GM12878 (cell line): Measurements from ENCODE around the gene UNC119. TPM values are rescaled to one million over a fixed set of nuclear protein-coding genes. Genes with fewer than 3 reads are reported as not detected.
A peak's percentile ranks its signal among the peaks of the same experiment; 100 is the strongest.

Source experiments
- ATF3 ChIP-seq: IDR thresholded peaks from 2 replicates; pipeline ENCODE4 v1.6.1; 2011; ENCODE audit warnings: low read depth, mild to moderate bottlenecking, low read length, moderate library complexity, borderline replicate concordance; ENCODE audit errors: extremely low read depth
- ATF7 ChIP-seq: fragments of 450-650 bp; IDR thresholded peaks from 2 replicates; pipeline ENCODE4 v1.6.1; 2016; ENCODE audit warnings: low read depth, mild to moderate bottlenecking
- CEBPB ChIP-seq, 2 experiments: fragments of 150-350 bp in 1 of 2; IDR thresholded peaks; 2 replicates each; pipeline ENCODE4 v1.6.1; 2012 to 2014; ENCODE audit warnings: low read depth in 2 of 2, low read length in 2 of 2, borderline replicate concordance in 1 of 2, inconsistent platforms in 1 of 2
- CREB1 ChIP-seq: IDR thresholded peaks from 2 replicates; pipeline ENCODE4 v1.6.1; 2012; ENCODE audit warnings: low read depth, mild to moderate bottlenecking, inconsistent platforms
- ETV6 ChIP-seq, 2 experiments: fragments of 450-650 bp in 1 of 2; IDR thresholded peaks in 1 of 2; conservative IDR thresholded peaks in 1 of 2; 2 replicates each; pipeline ENCODE4 v1.6.1; 2014; ENCODE audit warnings: antibody characterized with exemption in 1 of 2, borderline replicate concordance in 1 of 2, low read depth in 1 of 2, mild to moderate bottlenecking in 1 of 2, moderate library complexity in 1 of 2
- EZH2 ChIP-seq: IDR thresholded peaks from 2 replicates; pipeline ENCODE4 v1.6.1; 2012; ENCODE audit warnings: low read depth, mild to moderate bottlenecking, control low read depth, inconsistent platforms, low read length, borderline replicate concordance; ENCODE audit not compliant: control insufficient read depth
- GABPA ChIP-seq: IDR thresholded peaks from 2 replicates; pipeline ENCODE4 v1.6.1; 2014; ENCODE audit warnings: antibody characterized with exemption, low read depth, mild to moderate bottlenecking, inconsistent platforms
- HDAC6 ChIP-seq: fragments of 200-600 bp; sonication (generic); IDR thresholded peaks from one replicate; pipeline ENCODE4 v1.8.0; 2017; ENCODE audit warnings: antibody characterized with exemption; ENCODE audit not compliant: unreplicated experiment
- IKZF2 ChIP-seq, 2 experiments: fragments of 450-650 bp; IDR thresholded peaks; 2 replicates each; pipeline ENCODE4 v1.6.1; 2017; ENCODE audit warnings: mild to moderate bottlenecking in 2 of 2, moderate library complexity in 2 of 2
- JUNB ChIP-seq: IDR thresholded peaks from 2 replicates; pipeline ENCODE4 v1.6.1; 2016; ENCODE audit warnings: antibody characterized with exemption, mild to moderate bottlenecking
- MEF2B ChIP-seq: fragments of 450-650 bp; IDR thresholded peaks from 2 replicates; pipeline ENCODE4 v1.6.1; 2018; ENCODE audit warnings: mild to moderate bottlenecking, moderate library complexity; ENCODE audit not compliant: partially characterized antibody, poor library complexity, severe bottlenecking
- NR2C1 ChIP-seq: fragments of 450-650 bp; IDR thresholded peaks from 2 replicates; pipeline ENCODE4 v1.6.1; 2017; ENCODE audit warnings: antibody characterized with exemption, mild to moderate bottlenecking, moderate library complexity
- POLR2A ChIP-seq: IDR thresholded peaks from 2 replicates; pipeline ENCODE4 v1.6.1; 2011; ENCODE audit warnings: low read depth, mild to moderate bottlenecking, low read length
- POLR2AphosphoS2 ChIP-seq: IDR thresholded peaks from 2 replicates; pipeline ENCODE4 v1.6.1; 2011; ENCODE audit warnings: low read depth, mild to moderate bottlenecking, low read length, improper control_type of control experiment, moderate library complexity
- POLR2AphosphoS5 ChIP-seq: IDR thresholded peaks from 2 replicates; pipeline ENCODE4 v1.6.1; 2011; ENCODE audit warnings: mild to moderate bottlenecking, low read length, inconsistent platforms
- RAD51 ChIP-seq: fragments of 450-650 bp; IDR thresholded peaks from 2 replicates; pipeline ENCODE4 v1.6.1; 2016; ENCODE audit warnings: moderate library complexity, mild to moderate bottlenecking, inconsistent platforms
- SPI1 ChIP-seq: IDR thresholded peaks from 2 replicates; pipeline ENCODE4 v1.6.1; 2011; ENCODE audit warnings: low read depth, mild to moderate bottlenecking, low read length, moderate library complexity, borderline replicate concordance; ENCODE audit not compliant: insufficient read depth
- TCF12 ChIP-seq: IDR thresholded peaks from 2 replicates; pipeline ENCODE4 v1.6.1; 2011; ENCODE audit warnings: low read depth, mild to moderate bottlenecking, low read length
- TCF3 ChIP-seq: IDR thresholded peaks from 2 replicates; pipeline ENCODE4 v1.6.1; 2012; ENCODE audit warnings: low read depth, mild to moderate bottlenecking, low read length, borderline replicate concordance; ENCODE audit not compliant: insufficient read depth
- ZBED1 ChIP-seq: IDR thresholded peaks from 2 replicates; pipeline ENCODE4 v1.6.1; 2016; ENCODE audit warnings: borderline replicate concordance
- polyA plus RNA-seq, 11 experiments: library from polyadenylated mRNA; depleted of rRNA in 4 of 11; unstranded in 6 of 11; stranded (reverse) in 5 of 11; fragments of >200 nt; fragmentation: Nextera tagmentation in 4 of 11; fragmentation: Illumina TruSeq in 1 of 11; extraction: Ambion mirVana in 4 of 11; extraction: Trizol in 1 of 11; gene quantifications; 1 replicate in 1 of 11; 2 replicates in 10 of 11; pipeline versions ENCODE4 v1.2.1 to v1.2.3, GENCODE V29; 2011 to 2016; ENCODE audit warnings: inconsistent platforms in 2 of 11, missing spikeins in 2 of 11, low read depth in 1 of 11
- total RNA-seq, 4 experiments: library from RNA; depleted of rRNA in 3 of 4; stranded (reverse); fragments of >200 nt in 3 of 4; fragmentation: Illumina TruSeq in 1 of 4; extraction: Trizol in 1 of 4; gene quantifications; 2 replicates each; pipeline versions ENCODE4 v1.2.1 to v1.2.3, GENCODE V29; 2013 to 2021
- TF ChIP-seq, protein P1 (sequence below), 3 experiments: IDR thresholded peaks in 2 of 3; conservative IDR thresholded peaks in 1 of 3; 2 replicates each; pipeline ENCODE4 v1.5.1; 2011; ENCODE audit warnings: low read depth in 3 of 3, low read length in 3 of 3, mild to moderate bottlenecking in 3 of 3, control low read depth in 2 of 3, moderate library complexity in 2 of 3, inconsistent platforms in 1 of 3, mixed read lengths in 1 of 3; ENCODE audit not compliant: control insufficient read depth in 2 of 3, insufficient read depth in 1 of 3; ENCODE audit errors: extremely low read depth in 1 of 3
- TF ChIP-seq, protein P2 (sequence below): IDR thresholded peaks from 2 replicates; pipeline ENCODE4 v1.6.1; 2012; ENCODE audit warnings: improper control_type of control experiment, low read depth, low read length; ENCODE audit not compliant: insufficient replicate concordance

UNC119 gene
- total and polyA plus RNA-seq, 10 of the 15 experiments (the other 5 are each of a cell fraction or from before 2014, with no cell fraction given), result 2.7 to 436 (median 57.8) TPM

GRCh38 chr17:28549236-28550132, 2.9 kb downstream of the UNC119 start (continued):
- no peak for TF ChIP-seq TCF3
- TF ChIP-seq, protein P1, sequence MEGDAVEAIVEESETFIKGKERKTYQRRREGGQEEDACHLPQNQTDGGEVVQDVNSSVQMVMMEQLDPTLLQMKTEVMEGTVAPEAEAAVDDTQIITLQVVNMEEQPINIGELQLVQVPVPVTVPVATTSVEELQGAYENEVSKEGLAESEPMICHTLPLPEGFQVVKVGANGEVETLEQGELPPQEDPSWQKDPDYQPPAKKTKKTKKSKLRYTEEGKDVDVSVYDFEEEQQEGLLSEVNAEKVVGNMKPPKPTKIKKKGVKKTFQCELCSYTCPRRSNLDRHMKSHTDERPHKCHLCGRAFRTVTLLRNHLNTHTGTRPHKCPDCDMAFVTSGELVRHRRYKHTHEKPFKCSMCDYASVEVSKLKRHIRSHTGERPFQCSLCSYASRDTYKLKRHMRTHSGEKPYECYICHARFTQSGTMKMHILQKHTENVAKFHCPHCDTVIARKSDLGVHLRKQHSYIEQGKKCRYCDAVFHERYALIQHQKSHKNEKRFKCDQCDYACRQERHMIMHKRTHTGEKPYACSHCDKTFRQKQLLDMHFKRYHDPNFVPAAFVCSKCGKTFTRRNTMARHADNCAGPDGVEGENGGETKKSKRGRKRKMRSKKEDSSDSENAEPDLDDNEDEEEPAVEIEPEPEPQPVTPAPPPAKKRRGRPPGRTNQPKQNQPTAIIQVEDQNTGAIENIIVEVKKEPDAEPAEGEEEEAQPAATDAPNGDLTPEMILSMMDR (IDR thresholded peaks at IDR 0.05 in 2 of 3, conservative IDR thresholded peaks at IDR 0.05 in 1 of 3; ENCODE audit: control insufficient read depth in 2 of 3, extremely low read depth in 1 of 3, insufficient read depth in 1 of 3, low read depth in 3 of 3, low read length in 3 of 3), result peak; percentile 5 to 19 (median 14); a peak in 4 of 6 replicates
- TF ChIP-seq CEBPB (IDR thresholded peaks at IDR 0.05; ENCODE audit: borderline replicate concordance in 1 of 2, low read depth in 2 of 2, low read length in 2 of 2), result no peak
- no peak for TF ChIP-seq JUNB
- no peak for TF ChIP-seq NR2C1
- TF ChIP-seq, protein P2, sequence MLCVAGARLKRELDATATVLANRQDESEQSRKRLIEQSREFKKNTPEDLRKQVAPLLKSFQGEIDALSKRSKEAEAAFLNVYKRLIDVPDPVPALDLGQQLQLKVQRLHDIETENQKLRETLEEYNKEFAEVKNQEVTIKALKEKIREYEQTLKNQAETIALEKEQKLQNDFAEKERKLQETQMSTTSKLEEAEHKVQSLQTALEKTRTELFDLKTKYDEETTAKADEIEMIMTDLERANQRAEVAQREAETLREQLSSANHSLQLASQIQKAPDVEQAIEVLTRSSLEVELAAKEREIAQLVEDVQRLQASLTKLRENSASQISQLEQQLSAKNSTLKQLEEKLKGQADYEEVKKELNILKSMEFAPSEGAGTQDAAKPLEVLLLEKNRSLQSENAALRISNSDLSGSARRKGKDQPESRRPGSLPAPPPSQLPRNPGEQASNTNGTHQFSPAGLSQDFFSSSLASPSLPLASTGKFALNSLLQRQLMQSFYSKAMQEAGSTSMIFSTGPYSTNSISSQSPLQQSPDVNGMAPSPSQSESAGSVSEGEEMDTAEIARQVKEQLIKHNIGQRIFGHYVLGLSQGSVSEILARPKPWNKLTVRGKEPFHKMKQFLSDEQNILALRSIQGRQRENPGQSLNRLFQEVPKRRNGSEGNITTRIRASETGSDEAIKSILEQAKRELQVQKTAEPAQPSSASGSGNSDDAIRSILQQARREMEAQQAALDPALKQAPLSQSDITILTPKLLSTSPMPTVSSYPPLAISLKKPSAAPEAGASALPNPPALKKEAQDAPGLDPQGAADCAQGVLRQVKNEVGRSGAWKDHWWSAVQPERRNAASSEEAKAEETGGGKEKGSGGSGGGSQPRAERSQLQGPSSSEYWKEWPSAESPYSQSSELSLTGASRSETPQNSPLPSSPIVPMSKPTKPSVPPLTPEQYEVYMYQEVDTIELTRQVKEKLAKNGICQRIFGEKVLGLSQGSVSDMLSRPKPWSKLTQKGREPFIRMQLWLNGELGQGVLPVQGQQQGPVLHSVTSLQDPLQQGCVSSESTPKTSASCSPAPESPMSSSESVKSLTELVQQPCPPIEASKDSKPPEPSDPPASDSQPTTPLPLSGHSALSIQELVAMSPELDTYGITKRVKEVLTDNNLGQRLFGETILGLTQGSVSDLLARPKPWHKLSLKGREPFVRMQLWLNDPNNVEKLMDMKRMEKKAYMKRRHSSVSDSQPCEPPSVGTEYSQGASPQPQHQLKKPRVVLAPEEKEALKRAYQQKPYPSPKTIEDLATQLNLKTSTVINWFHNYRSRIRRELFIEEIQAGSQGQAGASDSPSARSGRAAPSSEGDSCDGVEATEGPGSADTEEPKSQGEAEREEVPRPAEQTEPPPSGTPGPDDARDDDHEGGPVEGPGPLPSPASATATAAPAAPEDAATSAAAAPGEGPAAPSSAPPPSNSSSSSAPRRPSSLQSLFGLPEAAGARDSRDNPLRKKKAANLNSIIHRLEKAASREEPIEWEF, result peak; percentile 58
- peak; percentile 50 for TF ChIP-seq POLR2A
- 0 out of 2 replicates have a peak, but pooled peaks have one; percentile 11 for TF ChIP-seq POLR2AphosphoS2
- peak; percentile 80; the same call in 1 of the 2 replicates for TF ChIP-seq SPI1
- no peak for TF ChIP-seq EZH2
- TF ChIP-seq POLR2AphosphoS5, result peak; percentile 40; the same call in 1 of the 2 replicates
- TF ChIP-seq ATF3, result no peak
- TF ChIP-seq TCF12, result peak; percentile 42; the same call in 1 of the 2 replicates
- no peak for TF ChIP-seq HDAC6
- 0 out of 2 replicates have a peak, but pooled peaks have one; percentile 14 for TF ChIP-seq ATF7
- no peak; the same call in 1 of the 2 replicates for TF ChIP-seq GABPA
- no peak for TF ChIP-seq RAD51
- 0 out of 4 replicates have a peak, but pooled peaks of 1 of the 2 experiments have one; percentile 57 for TF ChIP-seq ETV6 (conservative IDR thresholded peaks at IDR 0.05 in 1 of 2, IDR thresholded peaks at IDR 0.05 in 1 of 2; ENCODE audit: borderline replicate concordance in 1 of 2, low read depth in 1 of 2)
- no peak for TF ChIP-seq CREB1
- no peak for TF ChIP-seq ZBED1
- peak; percentile 93 for TF ChIP-seq MEF2B
- TF ChIP-seq IKZF2 (IDR thresholded peaks at IDR 0.05), result peak; percentile 43 to 64; a peak in 2 of 4 replicates
